Left lung (tissue), 10 donors: ENCODE data around the gene BTRC. TPM values are rescaled to one million over a fixed set of nuclear protein-coding genes. Genes with fewer than 3 reads are reported as not detected.
"Not testable (repeated sequence)": the region's sequence is repeated elsewhere in the genome, so short reads cannot be mapped to it uniquely, and the experiment has no call there.

Experiments
- ATAC-seq: fragments of 200-7000 bp; cut with Tn5 transposase; one replicate; pipeline ENCODE4 v1.9.1; 2020; ENCODE audit warnings: moderate library complexity
- DNase-seq, 4 donors: peaks; one replicate each; pipeline ENCODE4 v3.0.0-alpha.2; 2013 to 2020
- H3K27ac ChIP-seq, 2 donors: fragments of 200-600 bp; sonication (generic) in 1 of 2; one replicate each; pipeline versions ENCODE4 v1.5.0 to v1.8.0; 2020 to 2021
- H3K27me3 ChIP-seq, 2 donors: fragments of 200-600 bp; sonication (generic) in 1 of 2; one replicate each; pipeline versions ENCODE4 v1.5.0 to v1.8.0; 2020 to 2021
- H3K36me3 ChIP-seq, 2 donors: fragments of 200-600 bp; sonication (generic) in 1 of 2; one replicate each; pipeline versions ENCODE4 v1.5.0 to v1.8.0; 2020 to 2021
- H3K4me1 ChIP-seq, 2 donors: fragments of 200-600 bp; one replicate each; pipeline ENCODE4 v1.8.0; 2021
- H3K4me3 ChIP-seq, 2 donors: fragments of 200-600 bp; sonication (generic) in 1 of 2; one replicate each; pipeline versions ENCODE4 v1.5.0 to v1.8.0; 2020 to 2021; ENCODE audit warnings: mild to moderate bottlenecking in 1 of 2
- H3K9me3 ChIP-seq, 2 donors: fragments of 200-600 bp; sonication (generic) in 1 of 2; one replicate each; pipeline versions ENCODE4 v1.5.0 to v1.8.0; 2020 to 2021
- CTCF ChIP-seq, 2 donors: fragments of 200-600 bp; sonication (generic) in 1 of 2; IDR thresholded peaks; one replicate each; pipeline versions ENCODE4 v1.5.0 to v1.8.0; 2021; ENCODE audit warnings: antibody characterized with exemption in 2 of 2
- intact Hi-C, 2 donors: fragments of 100-400 bp; cut with DNase I; formaldehyde crosslinking; loops; one replicate each; pipeline versions ENCODE4 v1.11.2 to v1.14.2; 2022
- polyA plus RNA-seq, 6 donors: library from polyadenylated mRNA; unstranded; fragments of 120-200 nt; gene quantifications; one replicate each; pipeline ENCODE4 v1.2.1, GENCODE V29; 2013; ENCODE audit not compliant: insufficient read length in 6 of 6
- total RNA-seq, 2 donors: library from RNA; stranded (reverse); fragmentation: NEBNext Ultra II Directional; extraction: Animal tissue kit (Norgen Biotek cat#: 25700); gene quantifications; one replicate each; pipeline ENCODE4 v1.2.1, GENCODE V29; 2021
- donor health status: DM: no; HTN: yes; CAD: no.
- donor health status: DM: no; HTN: no; CAD: no.

The BTRC gene
- total and polyA plus RNA-seq, 8 donors = 16.8 to 28.7 (median 25.1) TPM

GRCh38 chr10:101386659-101387259 lies 32.8 kb downstream of the BTRC start:
- Histone ChIP-seq H3K27ac (no peak overlapping the region), H3K4me3 (no peak overlapping the region), H3K4me1 (peaks cover 0 to 4% of the 10 kb centered on the region in 2 donors), H3K9me3 (no peaks in the 10 kb centered on the region), H3K36me3 (no peaks in the 10 kb centered on the region), H3K27me3 (no peaks in the 10 kb centered on the region)
- intact Hi-C loops = no loop called here
- ATAC-seq (no peak), DNase-seq (no peak)
- no peak for TF ChIP-seq CTCF (IDR thresholded peaks at IDR 0.05)

DNA sequence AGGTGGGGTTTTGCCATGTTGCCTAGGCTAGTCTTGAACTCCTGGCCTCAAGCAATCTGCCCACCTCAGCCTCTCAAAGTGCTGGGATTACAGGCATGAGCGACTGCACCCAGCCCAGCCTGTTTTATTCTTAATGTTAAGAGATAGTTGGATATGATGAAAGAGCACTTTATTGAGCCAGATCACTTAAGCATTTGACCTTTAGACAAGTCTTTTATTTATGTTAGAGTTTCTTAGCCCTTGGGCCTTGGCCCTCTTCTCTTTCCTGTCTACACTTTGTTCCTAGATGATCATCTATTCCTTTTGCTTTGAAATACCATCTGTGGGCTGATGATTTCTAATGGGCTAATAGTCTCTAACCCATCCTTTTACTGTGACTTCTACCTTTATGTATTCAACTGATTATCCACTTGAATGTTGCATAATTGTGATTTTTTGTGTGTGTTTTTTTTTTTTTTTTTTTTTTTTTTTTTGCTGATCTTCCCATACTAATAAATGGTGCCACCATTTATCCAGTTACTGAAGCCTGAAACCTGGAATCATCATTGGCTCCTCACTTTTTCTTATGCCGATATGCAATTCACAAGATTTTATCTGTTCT lies 34.8 kb downstream of the BTRC start:
- no peak for DNase-seq
- intact Hi-C loops = no loop called here
- TF ChIP-seq CTCF (IDR thresholded peaks at IDR 0.05) = no peak
- Histone ChIP-seq H3K9me3 (no peaks in the 10 kb centered on the region), H3K27ac (no peak overlapping the region), H3K36me3 (no peaks in the 10 kb centered on the region), H3K4me1 (peaks cover 0 to 4% of the 10 kb centered on the region in 2 donors), H3K4me3 (no peak overlapping the region), H3K27me3 (no peaks in the 10 kb centered on the region)
- ATAC-seq = no peak

DNA sequence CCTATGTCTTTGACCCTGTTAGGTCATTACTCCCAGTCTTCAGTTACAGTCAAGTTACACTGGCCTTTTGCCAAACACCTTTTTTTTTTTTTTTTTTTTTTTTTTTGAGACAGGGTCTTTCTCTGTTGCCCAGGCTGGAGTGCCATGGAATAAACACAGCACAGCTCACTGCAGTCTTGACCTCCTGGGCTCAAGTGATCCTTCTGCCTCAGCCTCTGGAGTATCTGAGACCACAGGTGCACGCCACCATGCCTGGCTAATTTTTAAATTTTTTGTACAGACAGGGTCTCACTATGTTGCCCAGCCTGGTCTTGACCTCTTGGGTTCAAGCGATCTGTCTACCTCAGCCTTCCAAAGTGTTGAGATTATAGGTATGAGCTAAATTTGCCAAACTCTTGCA lies 35.6 kb downstream of the BTRC start:
- H3K4me1 ChIP-seq, H3K36me3 ChIP-seq, intact Hi-C loops, H3K27me3 ChIP-seq, ATAC-seq, DNase-seq, H3K4me3 ChIP-seq, H3K27ac ChIP-seq, H3K9me3 ChIP-seq: not testable (repeated sequence)

DNA sequence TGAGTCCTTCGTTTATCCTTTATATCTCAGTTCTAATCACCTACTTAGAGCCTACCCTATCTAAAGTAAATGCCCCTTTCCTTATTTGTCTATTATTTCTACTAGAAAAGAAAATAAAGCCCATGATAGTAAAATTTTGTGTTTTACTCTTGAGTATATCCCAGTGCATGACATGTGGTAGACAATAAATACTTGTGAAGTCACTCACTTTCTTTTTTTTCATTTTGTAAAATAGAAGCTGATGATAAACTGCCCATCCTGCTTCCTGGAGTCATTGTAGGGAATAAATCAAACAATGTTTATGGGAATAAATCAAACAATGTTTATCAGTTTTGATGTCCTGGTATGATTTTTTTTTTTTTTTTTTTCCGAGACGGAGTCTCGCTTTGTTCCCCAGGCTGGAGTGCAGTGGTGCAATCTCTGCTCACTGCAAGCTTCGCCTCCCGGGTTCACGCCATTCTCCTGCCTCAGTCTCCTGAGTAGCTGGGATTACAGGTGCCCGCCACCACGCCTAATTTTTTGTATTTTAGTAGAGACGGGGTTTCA lies 36.1 kb downstream of the BTRC start:
- Histone ChIP-seq H3K27me3 (no peaks in the 10 kb centered on the region), H3K4me3 (no peak overlapping the region), H3K4me1 (peaks cover 0 to 4% of the 10 kb centered on the region in 2 donors), H3K27ac (no peak overlapping the region), H3K36me3 (no peaks in the 10 kb centered on the region), H3K9me3 (no peaks in the 10 kb centered on the region)
- intact Hi-C loops = no loop called here
- no peak for TF ChIP-seq CTCF (IDR thresholded peaks at IDR 0.05)
- ATAC-seq = no peak
- no peak for DNase-seq

GRCh38 chr10:101393378-101393777 lies 39.4 kb downstream of the BTRC start:
- DNase-seq (no peak), ATAC-seq (no peak)
- no peak overlapping the region for H3K27ac ChIP-seq
- H3K27me3 ChIP-seq = no peaks in the 10 kb centered on the region
- intact Hi-C loops = no loop called here
- no peak overlapping the region for H3K4me3 ChIP-seq
- peaks cover 0 to 4% of the 10 kb centered on the region in 2 donors for H3K4me1 ChIP-seq
- H3K9me3 ChIP-seq = no peaks in the 10 kb centered on the region
- no peaks in the 10 kb centered on the region for H3K36me3 ChIP-seq
- TF ChIP-seq CTCF (IDR thresholded peaks at IDR 0.05) = no peak
